Renal cortical epithelial cell (primary cell): Measurements from ENCODE around the gene JAG1. TPM values are rescaled to one million over a fixed set of nuclear protein-coding genes. Genes with fewer than 3 reads are reported as not detected.

ENCODE experiments used
- DNase-seq: peaks from one replicate; pipeline ENCODE4 v3.0.0-alpha.2; 2011; ENCODE audit warnings: low read depth
- total RNA-seq: library from RNA; depleted of rRNA; stranded (reverse); fragments of >200 nt; gene quantifications from 2 replicates; pipeline ENCODE4 v1.2.3, GENCODE V29; 2014

Gene JAG1
- total RNA-seq, result 51.0 and 53.3 TPM in 2 replicates

DNA sequence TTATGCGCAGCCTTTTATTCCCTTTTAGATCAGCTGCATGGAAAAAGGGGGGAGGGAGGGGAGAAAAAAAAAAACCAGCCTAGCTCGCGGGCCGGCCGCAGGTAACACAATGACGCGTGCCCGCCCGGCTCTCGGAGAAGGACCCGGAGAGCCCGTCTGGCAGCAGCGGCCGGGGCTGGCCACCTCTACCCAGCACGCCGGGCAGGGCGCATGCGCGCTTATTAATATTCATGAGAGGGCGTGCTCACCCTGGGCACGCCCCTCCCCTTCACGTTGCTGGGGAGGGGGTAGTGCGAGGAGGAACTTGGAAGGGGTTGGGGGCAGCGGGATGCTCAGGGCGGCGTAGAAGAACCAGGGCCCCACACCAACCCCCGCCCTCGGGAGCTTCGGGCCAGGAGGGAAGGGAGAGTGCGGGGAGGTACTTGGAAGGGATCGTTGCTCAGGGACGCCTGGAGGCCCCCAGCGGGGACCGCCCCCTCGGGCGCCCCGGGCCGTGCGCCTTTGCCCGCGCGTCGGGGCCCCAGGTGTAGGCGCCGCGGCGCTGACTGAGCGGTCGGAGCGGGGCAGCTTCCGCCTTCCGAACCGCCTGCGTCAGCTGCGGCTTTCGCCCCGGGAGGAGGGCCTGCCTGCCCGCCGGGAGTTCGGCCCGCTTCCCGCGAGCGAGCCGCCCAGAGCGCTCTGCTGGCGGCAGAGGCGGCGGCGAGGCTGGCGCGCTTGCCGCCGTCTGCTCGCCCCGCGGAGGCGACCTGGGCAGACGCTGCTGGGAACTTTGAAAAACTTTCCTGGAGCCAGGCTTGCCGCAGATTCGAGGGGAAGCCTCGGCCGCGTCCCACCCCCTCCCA, at the start of gene JAG1:
TSS of gene JAG1 (minus strand) at position 158 of the 842 bp plus-strand sequence. CDS start 469 bp downstream, outside the sequence.
- peak; percentile 84 for DNase-seq

DNA sequence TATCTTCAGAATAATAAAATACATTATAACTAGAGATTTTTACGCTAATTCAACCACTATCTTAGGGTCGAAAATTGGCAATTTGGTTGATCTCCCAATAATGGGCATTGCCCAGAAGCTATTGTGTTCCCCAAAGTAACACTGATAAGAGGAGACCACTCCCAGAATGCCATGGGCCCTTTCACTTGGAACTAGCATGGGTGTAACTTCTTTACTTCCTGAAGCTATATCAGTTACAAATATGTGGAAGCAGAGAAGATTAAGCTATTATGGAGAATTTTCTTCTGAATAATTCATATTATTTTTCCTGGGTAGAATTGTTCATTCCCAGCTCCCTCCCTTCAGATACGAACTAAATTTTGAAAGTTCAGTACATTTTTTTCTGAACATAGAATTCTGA, 48.2 kb upstream of the JAG1 start:
- DNase-seq, result no peak

GRCh38 chr20:10721137-10721896, 47.5 kb upstream of the JAG1 start:
- DNase-seq, result no peak

- no peak for DNase-seq
Measured at GRCh38 chr20:10720565-10720964, 46.8 kb upstream of the JAG1 start.

DNA sequence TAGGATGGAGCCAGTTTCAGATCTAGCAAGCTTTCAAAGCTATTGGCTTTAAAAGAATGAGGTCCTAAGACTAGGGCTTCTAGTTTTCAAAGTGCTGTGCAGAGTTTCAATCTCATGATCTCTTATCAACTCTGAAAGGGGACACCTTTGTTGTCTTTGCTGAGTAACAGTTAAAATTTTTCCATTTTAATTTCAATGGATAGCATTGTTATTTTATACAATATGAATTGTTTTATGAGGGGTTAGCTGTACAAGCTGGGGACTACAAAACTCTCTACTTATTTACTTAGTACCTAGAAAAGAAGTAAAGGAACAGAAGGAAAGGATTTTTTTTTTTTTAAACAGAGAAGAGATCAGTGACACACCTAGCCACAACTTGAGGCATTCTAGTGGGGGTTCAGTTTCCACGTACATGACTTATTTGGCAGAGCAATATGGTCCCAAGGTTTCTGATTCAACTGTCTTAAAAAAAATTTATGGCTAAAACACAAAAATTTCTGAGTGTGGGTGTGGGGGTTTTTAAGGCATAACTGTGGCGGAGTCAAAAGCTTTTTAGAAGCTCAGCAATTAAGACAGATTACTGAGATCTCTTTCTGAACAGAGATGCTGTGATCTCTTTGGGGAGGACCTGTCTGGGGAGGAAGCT, 46.1 kb upstream of the JAG1 start:
- DNase-seq, result no peak

- no peak for DNase-seq
Measured at GRCh38 chr20:10718661-10719060, 44.9 kb upstream of the JAG1 start.

DNA sequence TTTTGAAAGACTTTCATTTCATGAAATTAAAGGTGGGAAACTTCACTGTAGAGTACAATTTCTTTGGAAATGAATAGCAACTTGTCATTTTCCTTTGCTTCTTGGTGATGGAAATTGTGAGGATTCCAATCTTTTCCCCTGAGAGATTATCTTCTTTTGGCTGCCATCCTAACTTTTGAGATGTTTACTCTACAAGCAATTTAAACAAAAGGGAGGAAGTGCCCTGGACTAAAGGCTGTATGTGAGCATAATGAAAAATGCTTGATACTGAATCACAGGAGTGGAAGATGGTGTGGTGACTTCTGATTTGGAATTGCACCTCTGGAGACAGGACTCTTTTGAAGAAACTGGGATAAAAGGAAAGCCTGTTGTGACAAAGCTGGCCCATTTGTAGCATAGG, 43.1 kb upstream of the JAG1 start:
- DNase-seq, result no peak

DNA sequence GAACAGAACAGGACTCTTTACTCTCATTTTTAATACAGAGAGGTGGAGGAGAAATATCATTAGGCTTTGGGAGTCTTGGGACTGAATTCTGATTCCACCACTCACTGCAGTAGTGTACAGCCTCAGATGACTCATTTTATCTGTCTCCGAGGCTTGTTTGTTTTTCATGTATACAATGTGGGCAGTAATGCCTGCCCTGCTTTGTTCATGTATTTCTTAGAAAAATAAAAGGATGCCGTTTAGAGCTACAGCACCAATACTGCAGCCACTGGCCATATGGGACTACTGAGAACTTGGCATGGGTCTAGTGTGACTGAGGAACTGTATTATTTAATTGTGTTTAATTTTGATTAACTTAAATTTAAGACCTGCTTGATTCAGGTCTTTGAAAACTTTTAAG, 41.2 kb upstream of the JAG1 start:
- peak; percentile 41 for DNase-seq

- peak; percentile 21 for DNase-seq
Measured at GRCh38 chr20:10714236-10714975, 40.6 kb upstream of the JAG1 start.

- DNase-seq, result no peak
Measured at GRCh38 chr20:10713161-10713560, 39.4 kb upstream of the JAG1 start.

DNA sequence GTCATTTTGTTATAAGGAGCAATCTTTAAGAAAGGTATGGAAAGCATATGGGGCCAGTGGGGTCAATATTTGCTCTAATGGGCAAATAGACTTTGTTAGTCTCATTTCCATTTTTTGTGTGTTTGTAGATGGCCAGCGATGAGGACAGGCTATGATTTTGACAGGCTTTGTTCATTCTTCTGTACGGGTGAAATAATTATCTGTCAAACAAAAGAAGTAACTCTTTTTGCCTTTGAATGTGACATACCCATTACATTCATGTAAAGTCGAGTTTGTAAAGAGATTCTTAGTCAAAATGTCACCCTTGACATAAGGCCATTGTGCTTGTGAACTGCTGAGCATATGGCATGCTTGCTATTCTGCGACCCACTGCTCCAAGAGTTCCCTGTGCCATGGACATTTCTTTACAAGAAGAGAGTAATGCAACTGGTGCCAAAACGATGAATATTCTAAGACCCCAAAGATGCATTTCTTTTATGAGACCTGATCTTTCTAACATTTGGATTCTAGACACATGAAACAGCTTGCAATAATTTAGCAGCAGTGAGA, 38.2 kb upstream of the JAG1 start:
- DNase-seq, result no peak

GRCh38 chr20:10710991-10711775, 37.4 kb upstream of the JAG1 start:
- peak; percentile 92 for DNase-seq

DNA sequence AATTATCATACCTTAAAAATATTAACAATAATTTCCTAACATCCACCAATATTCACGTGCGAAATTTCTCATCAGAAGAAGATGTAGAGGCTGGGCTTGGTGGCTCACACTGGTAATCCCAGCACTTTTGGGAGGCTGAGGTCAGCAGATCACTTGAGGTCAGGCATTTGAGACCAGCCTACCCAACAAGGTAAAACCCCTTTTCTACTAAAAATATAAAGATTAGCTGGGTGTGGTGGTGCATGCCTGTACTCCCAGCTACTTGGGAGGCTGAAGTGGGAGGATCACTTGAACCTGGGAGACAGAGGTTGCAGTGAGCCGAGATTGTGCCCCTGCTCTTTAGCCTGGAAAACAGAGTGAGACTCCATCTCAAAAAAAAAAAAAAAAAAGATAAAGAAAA, 36.1 kb upstream of the JAG1 start:
- DNase-seq, result no peak

- DNase-seq, result peak; percentile 95
Measured at GRCh38 chr20:10708351-10709185, 34.8 kb upstream of the JAG1 start.

DNA sequence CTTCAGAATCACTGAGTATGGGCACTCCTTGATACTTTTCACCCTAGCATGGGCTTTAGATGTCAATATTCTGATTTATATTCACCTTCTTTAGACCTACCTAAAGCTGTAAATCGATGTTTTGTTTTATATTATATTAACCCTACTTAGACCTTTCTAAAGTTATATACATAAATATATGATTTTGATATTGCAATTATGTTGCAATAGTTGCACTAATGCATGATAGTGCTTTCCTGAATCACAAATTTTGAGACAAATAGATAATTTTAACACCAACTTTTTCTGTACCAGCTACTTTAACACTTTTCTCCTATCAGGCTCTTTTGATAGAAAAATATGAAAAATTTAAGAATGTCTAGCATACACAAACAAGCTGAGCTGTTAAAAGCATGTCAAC, 34.0 kb upstream of the JAG1 start:
- DNase-seq, result no peak

DNA sequence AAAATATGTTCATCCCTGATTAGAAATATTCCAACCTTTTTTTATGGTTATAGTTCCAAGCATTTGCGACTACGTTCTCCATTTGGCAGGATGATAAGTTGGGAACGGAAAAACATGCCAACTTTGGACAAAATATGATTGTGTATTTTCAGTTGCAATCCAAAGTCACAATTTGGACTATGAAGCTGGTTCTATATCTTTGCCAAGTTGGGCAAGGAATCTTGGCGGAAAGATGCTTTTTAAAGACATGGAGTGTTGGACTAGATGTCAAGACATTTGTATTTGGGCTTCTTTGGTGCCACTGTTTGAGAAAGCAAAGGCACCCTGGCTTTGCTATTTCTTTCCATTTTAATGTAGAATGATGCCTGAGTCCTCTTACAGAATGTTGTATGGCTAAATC, 33.3 kb upstream of the JAG1 start:
- no peak for DNase-seq

DNA sequence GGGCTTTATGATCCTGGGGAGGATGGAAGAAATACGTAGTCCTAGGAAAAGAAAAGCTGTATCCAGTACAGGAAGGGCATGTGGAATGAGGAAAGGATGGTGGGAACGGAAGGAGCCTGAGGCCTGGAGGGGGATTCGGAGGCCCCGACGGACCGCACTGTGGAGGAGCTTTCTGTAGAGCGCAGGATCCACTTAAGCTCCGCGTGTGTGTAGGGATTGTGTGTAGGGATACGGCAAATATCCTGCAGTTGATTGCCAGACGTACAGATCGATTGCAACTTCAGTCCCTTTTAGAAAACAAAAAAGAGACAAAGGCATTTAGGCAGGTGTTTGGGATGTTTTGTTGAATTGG, 32.6 kb upstream of the JAG1 start:
- DNase-seq, result no peak

- peak; percentile 50 for DNase-seq
Measured at GRCh38 chr20:10705801-10706459, 32.1 kb upstream of the JAG1 start.

- no peak for DNase-seq
Measured at GRCh38 chr20:10701607-10702006, 27.8 kb upstream of the JAG1 start.
